Measurements from ENCODE around the gene LRRC8E.

DNA sequence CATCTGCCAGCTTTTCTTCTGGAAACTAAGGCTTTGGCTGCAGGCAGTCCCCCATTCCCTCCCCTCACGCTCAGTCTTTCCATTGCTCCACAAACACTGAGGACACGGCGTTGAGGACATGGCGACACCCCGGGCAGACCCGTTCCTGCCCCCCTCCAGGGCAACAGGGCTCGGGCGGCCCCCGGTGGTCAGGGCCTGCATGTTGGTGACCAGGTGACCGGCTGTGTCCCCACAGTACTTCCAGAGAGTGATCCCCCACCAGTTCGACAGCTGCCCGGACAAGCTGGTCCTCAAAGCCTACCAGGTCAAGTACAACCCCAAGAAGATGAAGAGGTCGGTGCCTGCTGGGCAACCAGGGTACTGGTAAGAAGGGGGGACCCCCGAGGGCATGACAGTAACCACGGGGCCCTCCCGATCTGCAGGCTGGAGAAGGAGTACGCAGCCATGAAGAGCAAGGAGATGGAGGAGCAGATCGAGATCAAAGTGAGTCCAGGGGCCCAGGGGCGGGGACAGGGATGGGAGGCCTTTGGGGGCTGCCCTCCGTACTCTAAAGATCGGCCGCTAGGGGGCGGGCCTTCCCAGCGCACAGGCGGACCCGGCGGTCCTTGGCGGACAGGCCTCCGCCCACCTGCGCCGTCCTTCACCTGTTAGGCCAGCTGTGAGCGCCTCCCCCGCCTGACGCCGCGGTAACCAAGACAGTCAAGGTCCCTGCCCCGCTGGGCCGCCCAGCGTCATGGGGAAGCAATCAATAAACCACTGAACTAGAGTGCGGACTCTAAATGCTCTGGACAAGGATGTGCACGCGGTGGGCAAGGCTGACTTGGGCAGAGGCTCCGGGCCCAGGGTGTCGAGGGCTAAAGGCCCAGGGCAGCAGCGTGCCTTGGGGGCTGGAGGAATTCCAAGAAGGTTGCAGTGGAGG lies 35.2 kb upstream of the LRRC8E start:
- TF ChIP-seq GATA3 (IDR thresholded peaks at IDR 0.05; ENCODE audit: low read depth, low read length): no peak
- no peak for TF ChIP-seq GATA2 (IDR thresholded peaks at IDR 0.05; ENCODE audit: low read depth, low read length)
